Lower lobe of right lung (tissue), 2 donors: ENCODE data around the gene SNRK. TPM values are rescaled to one million over a fixed set of nuclear protein-coding genes. Genes with fewer than 3 reads are reported as not detected.

ENCODE experiments used
- ATAC-seq, 2 donors: fragments of 200-7000 bp; cut with Tn5 transposase; one replicate each; pipeline ENCODE4 v1.9.1; 2020 to 2022; ENCODE audit warnings: mild to moderate bottlenecking in 2 of 2, moderate library complexity in 2 of 2
- DNase-seq: peaks from one replicate; pipeline ENCODE4 v3.0.0-alpha.2; 2020
- H3K27ac ChIP-seq: fragments of 200-600 bp; one replicate; pipeline ENCODE4 v1.8.0; 2022
- H3K27me3 ChIP-seq: fragments of 200-600 bp; one replicate; pipeline ENCODE4 v1.8.0; 2022; ENCODE audit warnings: low read depth
- H3K36me3 ChIP-seq: fragments of 200-600 bp; one replicate; pipeline ENCODE4 v1.8.0; 2022; ENCODE audit warnings: mild to moderate bottlenecking
- H3K4me1 ChIP-seq: fragments of 200-600 bp; one replicate; pipeline ENCODE4 v1.8.0; 2022
- H3K4me3 ChIP-seq: fragments of 200-600 bp; one replicate; pipeline ENCODE4 v1.8.0; 2022; ENCODE audit warnings: mild to moderate bottlenecking
- H3K9me3 ChIP-seq: fragments of 200-600 bp; one replicate; pipeline ENCODE4 v1.8.0; 2022
- CTCF ChIP-seq: fragments of 200-600 bp; IDR thresholded peaks from one replicate; pipeline ENCODE4 v1.8.0; 2022; ENCODE audit warnings: antibody characterized with exemption, mild to moderate bottlenecking
- intact Hi-C: fragments of 100-400 bp; cut with DNase I; formaldehyde crosslinking; loops from one replicate; pipeline ENCODE4 v1.11.0; 2022
- long read RNA-seq: library from polyadenylated mRNA; unstranded; transcript quantifications from one replicate; pipeline ENCODE4 v2.0.0, GENCODE V29; 2021
- total RNA-seq: library from RNA; stranded (reverse); fragmentation: NEBNext Ultra II Directional; extraction: Animal tissue kit (Norgen Biotek cat#: 25700); gene quantifications from one replicate; pipeline ENCODE4 v1.2.1, GENCODE V29; 2021
- donor health status: DM: no; HTN: yes; CAD: no; lungs with severe emphysema.

The SNRK gene
- total RNA-seq: 55.1 TPM
- long read RNA-seq, full-length matches to known transcripts: 37 of 76 reads
- long read RNA-seq, partial matches to known transcripts: 17 of 76 reads
- long read RNA-seq, other reads (novel, unspliced or antisense): 22 of 76 reads

DNA sequence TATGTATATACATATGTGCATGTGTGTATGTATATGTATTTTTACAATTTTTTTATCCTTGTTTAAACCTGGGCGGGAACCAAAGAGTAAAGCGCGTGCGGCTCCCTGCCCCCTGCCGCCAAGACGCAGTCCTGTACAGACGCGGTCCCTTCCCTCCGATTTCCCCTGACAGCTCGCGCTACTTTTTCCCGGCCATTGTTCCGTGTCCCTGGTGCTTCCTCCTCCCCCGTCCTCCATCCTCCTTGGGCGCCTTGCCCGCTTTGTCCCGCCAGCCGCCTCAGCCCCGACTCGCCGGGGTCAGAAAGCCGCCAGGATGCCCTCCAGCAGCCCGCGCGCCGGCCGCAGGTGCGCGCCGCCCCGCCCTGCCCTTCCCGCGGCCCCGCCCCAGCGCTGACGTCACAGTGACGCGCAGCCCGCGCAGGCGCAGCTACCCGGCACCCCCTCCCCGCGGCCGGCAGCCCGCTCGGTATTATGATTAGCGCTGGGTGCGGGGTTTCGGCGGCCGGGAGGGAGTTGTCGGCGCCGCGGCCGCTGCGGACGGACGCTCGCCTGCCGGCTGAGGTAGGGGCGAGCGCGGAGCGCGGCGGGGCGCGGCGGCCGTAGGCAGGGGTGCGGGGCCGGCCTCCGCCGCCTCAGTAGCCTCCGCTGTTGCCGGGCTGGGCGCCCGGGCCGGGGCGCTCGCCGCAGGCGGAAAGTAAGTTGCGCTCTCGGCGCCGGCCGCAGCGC lies at the start of gene SNRK:
Gene SNRK (plus strand): TSS at position 426 of the 726 bp plus-strand sequence. CDS start 16,664 bp downstream, outside the sequence.
- peak; percentile 97 to 98 for ATAC-seq
- H3K4me3 ChIP-seq: peak within 1 kb of the TSS; percentile 70

DNA sequence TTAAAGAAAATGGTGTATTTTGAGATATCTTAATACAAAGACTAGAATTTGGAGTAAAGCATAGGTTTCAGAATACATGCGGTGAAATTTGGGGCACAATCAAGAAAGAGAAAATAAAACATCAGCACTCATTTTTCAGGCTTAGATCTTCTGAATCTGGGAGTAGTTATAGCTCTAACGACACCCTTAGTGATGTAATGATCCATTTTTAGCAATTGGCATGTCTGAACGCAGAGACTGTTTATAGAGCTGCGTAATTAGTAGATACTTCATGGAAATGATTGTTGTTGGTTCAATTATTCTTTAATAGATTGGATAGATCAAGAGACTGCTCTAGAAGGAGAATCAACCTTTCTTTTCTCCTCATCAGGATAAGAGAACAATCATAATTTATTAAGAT lies 47.5 kb upstream of the SNRK start:
- Histone ChIP-seq H3K36me3 (no peaks in the 10 kb centered on the region), H3K9me3 (peaks cover 10% of the 10 kb centered on the region), H3K4me1 (no peaks in the 10 kb centered on the region), H3K27me3 (no peaks in the 10 kb centered on the region), H3K27ac (no peak overlapping the region), H3K4me3 (no peak overlapping the region)
- no peak for DNase-seq
- ATAC-seq: no peak
- intact Hi-C loops: no loop called here
- TF ChIP-seq CTCF: no peak

More for the DNA sequence above, at the start of gene SNRK:
- peak; percentile 49 for TF ChIP-seq CTCF
- H3K27me3 ChIP-seq: no peaks in the 10 kb centered on the region
- intact Hi-C loops: loop anchor here (10.0 kb wide), 1 partner anchor 111 kb away; no protein-coding TSS in a partner anchor
- peaks cover 42% of the 10 kb centered on the region for H3K4me1 ChIP-seq
- no peaks in the 10 kb centered on the region for H3K36me3 ChIP-seq
- DNase-seq: peak; percentile 90
- peak within 1 kb of the TSS; percentile 87 for H3K27ac ChIP-seq
- no peaks in the 10 kb centered on the region for H3K9me3 ChIP-seq

DNA sequence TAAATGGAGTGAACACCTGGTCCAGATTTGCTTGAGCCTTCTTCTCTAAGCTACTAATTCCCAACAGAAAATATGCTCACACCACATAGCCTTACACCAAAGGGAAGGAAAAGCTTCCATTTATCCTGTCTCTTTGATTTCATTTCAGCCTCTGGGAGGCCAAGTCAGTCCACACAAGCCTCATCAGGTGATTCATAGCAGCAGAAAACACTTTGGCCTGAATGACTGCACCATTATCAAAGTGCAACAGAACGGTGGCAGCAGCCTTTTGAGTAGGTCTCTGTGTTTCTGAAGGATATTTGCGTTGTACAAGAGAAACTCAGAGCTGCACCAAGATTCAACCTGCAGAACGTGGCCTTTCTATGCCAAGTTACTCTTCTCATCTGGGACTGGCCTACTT lies 46.6 kb upstream of the SNRK start:
- Histone ChIP-seq H3K36me3 (no peaks in the 10 kb centered on the region), H3K27ac (no peak overlapping the region), H3K9me3 (peaks cover 10% of the 10 kb centered on the region), H3K4me3 (no peak overlapping the region), H3K4me1 (no peaks in the 10 kb centered on the region), H3K27me3 (no peaks in the 10 kb centered on the region)
- no peak for TF ChIP-seq CTCF
- intact Hi-C loops: no loop called here
- ATAC-seq: no peak
- DNase-seq: no peak

- Histone ChIP-seq H3K36me3 (no peaks in the 10 kb centered on the region), H3K4me1 (peaks cover 21% of the 10 kb centered on the region), H3K27ac (no peak overlapping the region), H3K4me3 (no peak overlapping the region), H3K9me3 (peaks cover 10% of the 10 kb centered on the region), H3K27me3 (no peaks in the 10 kb centered on the region)
- no peak for TF ChIP-seq CTCF
- intact Hi-C loops: no loop called here
- ATAC-seq: peak in 1 of 2 donors; percentile 37
- DNase-seq: no peak
These were observed 42.5 kb upstream of the SNRK start for GRCh38 chr3:43243590-43244587.

DNA sequence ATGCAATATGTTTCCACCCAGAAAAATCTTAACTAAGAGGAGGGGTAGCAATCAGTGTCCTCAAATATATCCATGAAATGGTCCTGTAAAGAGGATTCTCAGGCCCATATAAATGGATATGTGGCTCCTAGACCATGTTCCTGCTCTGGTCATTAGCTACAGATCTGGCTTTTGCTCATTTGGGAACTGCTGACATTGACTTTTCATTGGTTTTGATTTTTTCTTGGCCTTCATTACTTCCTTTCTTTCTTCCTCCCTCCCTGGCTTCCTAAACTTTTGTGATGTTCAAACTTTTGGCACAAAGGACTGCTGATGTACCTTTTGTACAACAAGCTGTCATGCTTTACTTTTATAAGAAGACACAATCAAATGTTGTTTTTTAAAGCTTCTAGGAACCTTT lies 41.6 kb upstream of the SNRK start:
- Histone ChIP-seq H3K27ac (no peak overlapping the region), H3K27me3 (no peaks in the 10 kb centered on the region), H3K36me3 (no peaks in the 10 kb centered on the region), H3K4me3 (no peak overlapping the region), H3K4me1 (peaks cover 21% of the 10 kb centered on the region), H3K9me3 (peaks cover 10% of the 10 kb centered on the region)
- ATAC-seq (no peak), DNase-seq (no peak)
- intact Hi-C loops: no loop called here
- TF ChIP-seq CTCF: no peak
